Right forelimb (tissue), 1 donor: ENCODE measurements around the gene MOB3B.
A peak's percentile ranks its signal among the peaks of the same experiment; 100 is the strongest.
"Not testable (repeated sequence)": the region's sequence is repeated elsewhere in the genome, so short reads cannot be mapped to it uniquely, and the experiment has no call there.

Source experiments
- DNase-seq: peaks from one replicate; pipeline ENCODE4 v3.0.0-alpha.2; 2018

The MOB3B gene

DNA sequence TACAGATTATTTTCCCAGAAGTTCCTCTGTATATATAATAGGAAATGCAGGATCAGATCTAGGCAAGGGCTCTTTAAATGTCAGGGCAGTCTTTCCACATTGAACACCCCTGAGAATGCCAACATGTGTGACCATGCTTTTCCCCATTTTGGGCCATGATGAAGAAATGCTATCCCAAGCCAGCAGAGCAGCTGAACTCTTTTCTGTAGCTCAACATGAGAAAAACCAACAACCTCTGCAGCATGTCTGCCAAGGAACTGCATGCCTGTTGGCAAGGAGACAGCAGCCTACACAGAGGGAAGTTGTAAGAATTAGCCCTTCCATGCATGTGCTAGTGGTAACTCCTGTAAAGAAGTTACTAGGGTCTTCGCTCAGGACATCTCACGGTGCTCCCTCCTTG lies 15.1 kb downstream of the MOB3B start:
- DNase-seq, result peak; percentile 54

DNA sequence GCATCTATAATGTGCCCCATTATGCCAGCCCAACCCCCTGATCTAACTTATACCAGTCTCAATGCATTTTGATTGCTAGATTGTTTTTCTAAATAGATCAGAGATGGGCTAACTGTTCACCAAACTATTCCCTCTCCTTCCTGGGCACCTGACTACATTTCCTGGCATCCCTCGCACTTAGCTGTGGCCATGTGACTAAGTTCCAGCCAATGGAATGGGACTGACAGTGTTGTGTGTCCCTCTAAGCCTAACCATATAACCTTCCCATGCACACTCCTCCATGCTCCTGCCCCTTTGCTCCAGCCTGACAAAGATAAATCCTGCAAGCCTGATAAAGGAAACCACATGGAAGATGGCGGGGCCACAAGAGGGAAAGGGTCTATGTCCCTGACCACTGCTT lies 17.8 kb downstream of the MOB3B start:
- no peak for DNase-seq

DNA sequence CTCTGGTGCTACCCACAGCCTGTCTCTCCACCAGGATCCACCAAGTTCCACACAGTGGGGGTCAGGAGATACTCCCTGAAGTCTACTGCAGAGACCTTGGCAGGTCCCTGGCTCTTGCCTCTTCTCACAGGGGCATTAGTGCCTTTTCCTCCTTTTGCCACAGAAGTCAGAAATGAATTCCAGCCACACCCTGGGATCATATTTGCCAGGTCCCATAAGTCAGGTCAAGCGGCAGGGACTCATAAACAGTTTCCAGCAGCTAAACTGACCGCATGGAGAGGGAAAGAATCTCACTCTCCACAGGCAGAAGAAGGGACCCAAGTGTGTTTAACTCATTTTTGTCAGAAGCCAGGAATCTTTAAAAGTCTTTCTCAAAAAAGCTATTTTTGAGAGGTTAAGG lies 18.8 kb downstream of the MOB3B start:
- DNase-seq, result no peak

DNA sequence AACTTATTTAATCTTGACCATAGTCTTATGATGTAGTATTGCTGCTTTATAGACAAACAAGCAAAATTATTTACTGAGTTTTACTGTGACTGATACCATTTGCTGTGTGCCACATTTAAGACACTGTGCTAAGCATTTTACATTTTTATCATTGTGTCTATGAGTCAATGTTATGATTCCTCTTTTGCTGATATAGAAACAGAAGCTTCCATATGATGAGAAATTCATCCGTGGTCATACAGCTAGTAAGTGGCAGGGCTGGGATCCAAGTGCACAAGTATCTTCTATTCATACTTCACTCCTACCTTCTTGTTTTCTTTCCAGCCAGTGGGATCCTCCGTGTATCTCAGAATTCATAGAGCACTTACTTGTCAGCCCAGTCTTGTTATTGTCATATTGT lies 22.6 kb downstream of the MOB3B start:
- no peak for DNase-seq

DNA sequence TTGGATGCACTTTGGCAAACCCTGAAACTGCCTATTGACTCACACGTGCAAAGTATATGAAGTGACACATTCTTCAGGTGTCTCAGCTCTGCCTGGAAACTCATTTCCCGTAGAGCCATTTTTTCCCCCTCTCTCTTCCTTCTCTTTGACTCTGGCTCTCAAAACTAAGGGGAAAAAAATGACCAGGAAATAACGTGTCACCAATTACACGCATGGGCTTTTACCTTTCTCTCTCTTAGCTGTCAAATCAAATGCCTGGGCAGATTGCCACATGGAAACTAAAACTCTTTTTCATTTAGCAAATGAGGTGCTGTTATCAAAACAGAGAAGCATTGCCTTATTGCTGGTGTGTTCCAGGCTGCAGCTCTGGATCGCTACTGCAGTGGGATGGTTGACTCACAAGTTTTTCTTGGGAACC lies 23.9 kb downstream of the MOB3B start:
- no peak for DNase-seq

DNA sequence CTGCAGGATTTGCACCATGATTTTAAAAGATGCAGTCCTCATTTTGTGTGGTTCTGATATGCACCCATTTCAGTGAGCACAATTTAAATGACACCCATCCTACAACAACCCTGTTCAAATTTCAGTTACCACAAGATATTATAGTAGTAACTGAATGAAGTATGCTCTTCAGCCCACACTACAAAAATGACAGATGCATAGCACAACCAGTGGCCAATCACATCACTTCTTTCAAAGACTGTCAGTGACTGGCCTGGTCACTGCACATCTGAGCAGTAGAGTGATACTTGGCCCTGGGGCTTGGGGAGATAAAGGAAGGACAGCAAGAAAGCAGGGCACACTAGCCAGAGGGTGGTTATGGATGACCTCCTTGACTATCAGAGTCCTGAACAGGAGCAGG lies 25.4 kb downstream of the MOB3B start:
- no peak for DNase-seq

DNA sequence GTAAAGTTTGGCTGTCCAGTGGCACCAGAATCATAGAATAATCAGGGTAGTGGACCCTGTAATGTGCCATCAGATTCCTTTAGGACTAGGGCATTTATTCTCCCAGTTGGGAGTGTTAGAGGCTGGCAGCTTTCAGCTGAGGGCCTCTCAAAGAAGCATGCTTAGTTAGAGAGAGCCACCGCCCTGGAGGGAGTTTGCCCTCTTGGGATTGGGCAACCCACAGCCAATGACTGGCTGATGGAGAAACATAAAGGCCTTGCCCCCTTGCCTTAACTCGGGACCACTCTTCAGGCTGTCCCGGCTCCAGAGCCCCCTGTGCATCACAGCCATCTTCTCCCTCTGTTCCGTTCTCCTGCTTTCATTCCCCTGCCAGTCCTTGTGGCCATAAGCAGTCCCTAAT lies 26.0 kb downstream of the MOB3B start:
- DNase-seq, result no peak

DNA sequence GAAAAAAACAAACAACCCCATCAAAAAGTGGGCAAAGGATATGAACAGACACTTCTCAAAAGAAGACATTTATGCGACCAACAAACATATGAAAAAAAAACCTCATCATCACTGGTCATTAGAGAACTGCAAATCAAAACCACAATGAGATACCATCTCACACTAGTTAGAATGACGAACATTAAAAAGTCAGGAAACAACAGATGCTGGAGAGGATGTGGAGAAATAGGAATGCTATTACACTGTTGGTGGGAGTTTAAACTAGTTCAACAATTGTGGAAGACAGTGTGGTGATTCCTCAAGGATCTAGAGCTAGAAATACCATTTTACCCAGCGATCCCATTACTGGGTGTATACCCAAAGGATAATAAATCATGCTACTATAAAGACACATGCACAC lies 28.7 kb downstream of the MOB3B start:
- DNase-seq, result not testable (repeated sequence)

DNA sequence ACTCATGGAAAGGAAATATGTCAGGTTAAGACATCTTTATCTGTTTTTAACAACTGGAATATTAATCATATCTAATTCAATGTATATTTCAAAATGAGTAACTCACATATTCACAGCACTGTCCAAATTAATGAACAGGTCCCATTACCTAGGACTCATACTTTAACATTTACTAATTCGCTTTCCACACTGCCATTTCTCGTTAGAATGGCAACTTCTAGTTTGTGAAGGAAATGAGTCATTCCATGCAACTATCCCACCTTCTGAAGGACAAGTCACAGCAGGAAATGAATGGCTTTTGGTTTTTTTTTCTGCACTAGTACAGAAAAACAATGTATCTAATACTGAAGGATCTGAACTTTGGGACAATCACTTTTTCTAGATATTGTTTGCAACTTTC lies 30.2 kb downstream of the MOB3B start:
- DNase-seq, result no peak

DNA sequence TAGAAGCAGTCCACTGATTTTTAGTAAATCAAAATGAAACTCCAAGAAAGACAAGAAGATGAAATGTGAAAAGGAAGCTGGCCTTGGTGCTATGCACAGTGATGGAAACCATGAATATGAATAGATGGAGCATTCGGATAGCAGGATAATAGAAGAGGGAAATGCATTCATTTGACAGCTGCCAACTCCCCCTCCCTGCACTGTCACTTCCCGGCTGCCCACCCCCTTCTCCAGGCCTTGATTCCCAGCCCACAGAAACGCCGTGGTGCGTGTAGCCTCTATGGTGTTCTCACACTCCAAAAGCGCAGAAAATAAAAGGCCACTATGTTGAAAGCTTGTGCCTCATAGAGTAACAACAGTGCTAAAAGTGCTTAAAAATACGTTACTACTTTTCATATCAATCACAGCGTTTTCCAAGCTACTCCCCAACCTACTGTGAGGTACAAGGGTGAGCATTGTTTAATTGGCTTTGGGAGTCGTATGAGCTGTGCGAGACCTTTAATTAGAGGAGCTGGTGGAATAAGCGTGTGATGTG lies 31.7 kb downstream of the MOB3B start:
- no peak for DNase-seq

DNA sequence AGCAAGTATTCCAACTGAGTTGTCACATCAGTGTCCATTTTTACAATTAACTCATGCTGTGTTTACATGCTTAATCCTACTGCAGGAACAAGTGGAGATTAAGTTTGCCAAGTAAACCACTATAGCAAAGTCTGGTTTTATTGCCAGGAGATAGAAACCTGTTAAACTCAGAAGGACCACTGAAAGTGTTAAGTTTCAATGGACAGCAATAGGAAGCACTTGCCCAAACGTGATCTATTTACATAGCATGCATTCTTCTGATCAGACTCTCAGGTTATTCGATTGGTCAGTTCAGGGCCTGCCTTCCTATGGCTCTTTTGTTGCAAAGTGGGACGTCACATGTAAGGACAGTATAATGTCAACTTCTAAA lies 33.5 kb downstream of the MOB3B start:
- no peak for DNase-seq

DNA sequence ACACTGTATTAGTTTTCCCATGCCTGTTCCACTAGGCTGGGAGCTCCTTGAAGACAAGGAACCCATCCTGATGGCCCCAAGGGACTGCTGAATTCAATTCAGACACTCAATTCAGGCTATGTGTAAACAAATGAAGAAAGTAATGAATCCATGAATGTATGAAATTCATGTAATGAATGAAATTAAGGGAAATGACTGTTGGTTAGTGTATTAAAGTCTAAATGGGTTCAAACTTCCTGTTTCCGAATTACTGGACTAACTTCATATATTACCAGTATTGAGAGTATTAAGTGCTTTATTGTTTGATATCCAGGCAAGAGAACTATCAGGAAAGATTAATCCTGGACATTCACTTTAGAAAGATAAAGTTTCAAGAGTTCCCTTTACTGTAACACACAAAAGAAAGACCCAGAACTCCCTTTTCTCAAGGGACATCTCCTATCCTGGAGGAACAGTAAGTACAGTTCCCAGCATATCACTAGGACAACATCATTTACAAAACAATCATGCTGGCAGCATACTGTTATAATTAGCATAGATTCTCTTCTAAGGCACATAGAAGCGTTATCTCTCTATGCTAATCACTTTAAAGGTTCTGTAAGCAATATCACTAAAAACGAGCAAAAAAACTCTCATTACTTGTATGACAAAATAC lies 34.0 kb downstream of the MOB3B start:
- DNase-seq, result no peak

DNA sequence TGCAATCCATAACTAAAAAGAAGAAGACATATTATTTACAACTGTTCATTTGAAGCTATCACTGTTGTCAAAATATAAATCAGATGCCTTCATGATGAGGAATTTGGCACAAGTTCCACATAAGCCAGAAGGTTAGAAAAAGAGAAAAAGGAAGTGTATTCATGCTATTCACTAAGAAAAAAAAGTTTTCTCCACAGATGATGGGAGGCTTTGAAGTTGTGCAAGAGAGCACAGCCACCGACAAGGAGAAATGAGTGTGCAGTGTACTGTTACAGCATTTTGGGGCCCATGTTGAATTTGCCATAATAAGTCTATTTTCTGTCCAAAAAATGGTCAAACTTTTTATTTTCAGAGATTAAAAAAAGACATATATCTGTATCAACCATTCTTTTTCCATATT lies 38.5 kb downstream of the MOB3B start:
- no peak for DNase-seq

DNA sequence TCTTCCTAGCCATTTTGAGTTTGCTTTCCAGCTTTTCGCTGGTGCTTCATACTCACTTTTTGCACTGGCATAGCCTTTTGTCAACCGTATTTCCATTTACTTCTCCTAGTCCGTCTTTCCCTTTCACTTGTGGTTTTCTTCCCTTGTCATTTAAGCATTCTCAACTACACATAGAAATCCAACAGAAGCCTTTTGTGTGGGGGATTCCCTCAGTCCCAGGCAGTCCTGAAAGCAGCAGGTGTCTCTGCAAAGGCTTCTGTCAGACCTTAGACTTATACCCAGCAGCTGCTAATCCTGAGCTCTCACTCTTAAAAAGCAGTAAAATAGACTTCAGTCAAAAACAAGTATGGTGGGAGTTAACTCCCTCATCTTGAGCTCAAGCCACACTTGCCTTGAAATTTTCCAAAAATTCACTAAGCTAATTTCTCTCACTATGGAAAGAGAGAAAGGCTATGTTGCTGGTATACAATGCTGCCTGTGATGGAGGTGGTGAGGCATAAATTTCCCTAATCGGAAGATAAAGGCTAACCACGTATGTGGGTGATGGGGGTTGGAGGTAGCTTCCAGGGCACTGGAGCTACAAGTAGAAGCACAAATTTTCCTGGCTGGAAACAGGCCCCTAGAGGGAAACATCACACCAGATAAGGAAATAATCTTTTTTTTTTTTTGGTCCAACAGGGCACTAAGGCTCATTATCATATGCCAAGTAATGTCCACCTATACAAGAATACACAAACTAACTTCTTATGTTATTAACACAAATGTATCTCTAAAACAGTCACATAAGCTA lies 40.3 kb downstream of the MOB3B start:
- no peak for DNase-seq

DNA sequence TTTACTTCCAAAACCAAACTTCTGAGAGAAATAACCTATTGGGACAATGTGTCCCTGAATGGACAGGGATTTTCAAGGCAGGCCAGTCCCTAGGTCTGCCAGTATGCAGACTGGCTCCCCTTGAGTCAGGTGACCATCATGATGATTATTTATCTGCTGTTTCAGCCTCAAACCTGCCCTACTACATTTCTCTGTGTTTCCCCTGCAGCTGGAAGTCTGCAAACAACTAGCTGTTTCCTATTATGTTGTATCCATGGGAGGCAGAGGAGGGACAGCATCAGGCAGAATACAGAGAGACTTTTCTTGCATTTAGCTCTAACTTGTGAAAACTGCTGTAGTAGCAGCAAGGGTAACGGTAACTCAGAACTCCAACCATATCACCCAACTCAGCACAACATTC lies 41.7 kb downstream of the MOB3B start:
- no peak for DNase-seq

DNA sequence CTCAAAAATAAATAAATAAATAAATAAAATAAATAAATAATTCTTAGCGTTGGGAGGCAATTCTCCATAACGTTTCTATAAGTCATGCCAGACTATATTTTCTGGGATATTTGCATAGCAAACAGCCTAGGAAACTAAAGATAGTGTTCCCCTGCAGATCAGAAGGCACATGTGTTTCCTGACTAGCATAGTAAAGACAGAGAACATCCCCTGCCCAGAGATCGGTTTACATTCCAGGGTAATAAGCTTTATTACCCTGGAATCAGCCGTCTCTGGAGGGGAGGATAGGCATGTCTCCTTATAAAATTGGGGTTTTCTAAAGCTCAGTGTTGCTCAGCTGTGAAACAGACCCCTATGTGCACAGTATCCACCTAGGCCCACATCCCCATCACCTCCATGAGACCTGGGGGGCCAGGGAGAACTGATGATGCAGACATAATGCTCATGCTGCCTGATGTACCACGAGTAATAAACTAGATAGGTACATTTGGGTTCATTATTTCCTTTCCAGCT lies 42.4 kb downstream of the MOB3B start:
- no peak for DNase-seq

DNA sequence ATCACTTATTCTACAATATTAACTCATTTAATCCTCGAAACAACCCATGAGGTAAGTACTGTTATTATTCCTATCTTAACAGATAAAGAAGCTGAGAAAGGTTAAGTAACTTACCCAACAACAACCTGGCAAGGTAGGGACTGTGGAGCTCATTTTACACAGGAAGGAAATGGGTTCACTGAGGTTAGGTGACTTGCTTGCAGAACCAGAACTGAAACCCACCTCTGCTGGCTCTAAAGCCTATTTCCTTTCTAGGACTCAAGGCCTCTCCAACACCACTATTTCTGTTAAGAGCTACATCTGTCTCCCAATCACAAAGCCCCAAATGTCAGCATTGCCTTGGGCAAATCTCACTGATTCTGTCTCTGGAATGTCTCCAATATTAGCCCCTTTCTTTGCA lies 44.5 kb downstream of the MOB3B start:
- DNase-seq, result no peak

DNA sequence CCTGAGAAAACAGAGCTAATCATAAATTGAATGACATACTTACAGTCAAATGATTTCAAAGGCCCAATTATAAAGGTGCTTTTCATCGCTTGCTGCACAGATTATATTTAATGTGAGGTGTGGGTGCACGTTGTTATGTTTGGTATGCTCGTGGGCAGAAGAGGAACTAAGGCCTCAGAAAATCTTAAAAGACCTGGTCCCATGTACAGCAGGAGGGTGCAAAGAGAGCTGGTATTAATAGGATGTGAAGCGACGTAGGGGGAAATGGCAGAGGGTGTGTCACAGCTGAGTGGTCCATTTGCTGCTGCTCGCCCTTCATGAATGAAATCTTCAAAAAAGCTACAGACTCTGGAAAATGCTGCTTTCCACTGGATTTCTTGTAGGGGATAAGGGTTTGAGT lies 46.0 kb downstream of the MOB3B start:
- no peak for DNase-seq

DNA sequence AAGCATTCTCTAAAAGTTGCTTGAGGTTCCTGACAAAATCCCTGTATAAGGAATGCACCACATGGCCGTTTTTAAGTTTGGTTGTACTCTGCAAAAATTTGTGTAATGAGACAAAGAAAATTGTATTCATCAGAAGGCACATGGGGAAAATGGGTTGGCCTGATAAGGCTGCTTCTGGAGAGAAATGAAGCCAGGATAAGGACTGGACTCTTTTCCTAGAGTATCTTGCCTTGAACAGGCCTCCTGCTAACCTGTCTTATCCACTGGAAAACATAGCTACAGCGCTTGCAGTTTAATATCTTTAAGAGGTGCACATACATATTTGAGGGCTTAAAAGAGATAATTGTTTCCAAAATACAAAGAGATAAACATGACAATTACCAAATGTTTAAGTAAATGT lies 46.9 kb downstream of the MOB3B start:
- no peak for DNase-seq

DNA sequence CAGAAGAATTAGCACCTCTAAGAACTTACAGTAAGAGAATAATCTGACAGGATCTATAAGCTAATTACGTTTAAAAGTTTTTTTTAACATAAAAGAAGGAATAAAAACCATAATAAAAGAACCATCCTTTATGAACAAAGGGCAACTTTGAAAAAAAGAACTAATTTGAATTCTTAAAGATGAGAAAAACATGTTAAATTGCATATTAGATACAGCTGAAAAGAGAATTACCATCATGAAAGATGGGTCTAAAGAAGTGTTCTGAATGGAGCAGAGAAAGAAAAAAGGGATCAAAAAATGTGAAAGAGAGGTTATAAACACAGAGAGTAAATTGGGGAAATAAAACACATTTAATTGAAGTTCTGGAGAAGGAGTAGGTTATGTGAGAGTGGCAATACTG lies 51.3 kb downstream of the MOB3B start:
- no peak for DNase-seq

DNA sequence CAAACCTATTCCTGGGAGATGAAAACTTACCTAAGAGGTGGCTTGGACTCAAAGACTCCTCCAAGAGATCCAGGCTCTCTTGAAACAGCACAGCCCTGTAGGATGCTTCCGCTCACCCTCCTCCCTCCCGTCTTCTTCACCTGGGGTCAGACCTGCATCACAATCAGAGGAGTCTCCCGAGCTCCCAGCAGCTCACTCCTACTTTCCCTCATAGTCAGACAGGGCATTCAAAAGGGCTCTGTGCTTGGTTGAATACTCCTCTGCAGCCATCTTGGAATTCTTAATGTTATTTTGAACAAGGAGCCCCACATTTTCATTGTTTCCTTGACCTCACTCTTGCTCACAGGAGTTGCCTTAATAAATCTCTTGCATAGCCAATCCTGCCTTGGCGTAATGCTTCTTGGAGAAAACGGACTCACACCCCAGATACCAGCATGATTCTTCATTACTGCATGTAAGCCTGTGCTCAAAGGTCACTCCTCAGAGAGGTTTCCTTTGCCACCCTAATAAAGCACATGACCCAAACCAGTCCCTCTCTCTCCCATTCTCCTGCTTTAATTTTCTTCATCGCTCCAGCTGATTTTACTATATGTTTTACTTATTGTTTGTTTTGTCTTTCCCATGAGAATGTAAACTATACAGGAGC lies 52.6 kb downstream of the MOB3B start:
- no peak for DNase-seq

DNA sequence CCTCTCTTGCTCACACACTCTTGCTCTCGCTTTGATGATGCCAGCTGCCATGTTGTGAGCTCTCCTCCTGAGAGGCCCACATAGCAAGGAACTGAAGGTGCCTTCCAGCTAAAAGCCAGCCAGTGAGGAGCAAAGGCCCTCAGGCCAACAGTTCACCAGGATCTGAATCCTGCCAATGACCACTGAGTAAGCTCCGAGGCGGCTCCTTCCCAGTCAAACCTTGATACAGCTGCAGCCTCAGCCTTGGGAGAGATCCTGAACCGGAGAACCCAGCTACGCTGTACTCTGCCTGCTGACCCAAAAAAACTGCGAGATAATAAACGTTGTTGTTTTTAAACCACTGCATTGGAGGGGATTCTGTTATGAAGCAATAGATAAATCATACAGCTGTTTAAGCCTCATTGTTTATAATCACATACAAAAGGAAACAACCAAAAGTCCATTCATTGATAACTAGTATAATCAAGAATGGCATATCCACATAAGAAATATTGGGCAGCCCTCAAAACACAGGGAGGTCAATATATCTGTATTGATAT lies 54.5 kb downstream of the MOB3B start:
- DNase-seq, result no peak

DNA sequence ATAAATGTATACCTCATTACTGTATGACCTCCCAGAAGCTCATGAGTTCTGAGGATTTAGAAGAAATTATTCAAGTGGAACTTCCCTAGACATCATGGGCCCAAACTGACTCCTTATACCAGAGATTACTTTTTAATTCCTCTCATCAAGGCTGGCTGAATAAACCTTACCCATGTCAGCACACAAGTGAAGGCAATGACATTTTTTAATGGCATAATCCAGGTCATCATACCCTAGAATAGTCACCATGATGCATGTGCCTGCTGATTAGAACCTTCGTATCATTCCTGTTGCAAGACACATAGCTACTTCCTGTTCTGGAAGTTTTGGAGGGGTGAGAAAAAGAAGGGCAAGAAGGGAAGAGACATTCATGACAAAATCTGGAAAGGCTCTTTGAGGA lies 55.3 kb downstream of the MOB3B start:
- no peak for DNase-seq

DNA sequence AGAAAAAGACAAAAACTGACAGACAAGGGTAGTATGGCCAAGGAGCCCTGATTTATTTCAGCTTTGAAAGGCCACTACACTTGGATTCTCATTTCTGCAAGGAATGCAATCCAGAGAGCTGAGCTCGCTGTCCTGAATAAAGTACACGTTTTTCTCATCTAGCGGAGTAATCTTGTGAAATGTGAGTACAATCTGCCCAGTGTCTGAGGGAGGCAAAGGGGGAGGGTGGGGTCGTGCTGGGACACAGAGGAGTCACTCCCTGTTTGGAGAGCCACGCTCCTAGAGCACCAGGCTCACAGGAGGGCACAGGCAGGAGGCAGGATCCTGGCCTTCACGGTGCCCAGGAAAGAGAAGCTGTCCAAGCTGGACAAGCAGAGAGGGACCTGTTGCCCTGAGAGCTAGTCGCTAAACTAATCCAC lies 56.5 kb downstream of the MOB3B start:
- DNase-seq, result no peak
